ENCODE measurements around the gene TCERG1L.

DNA sequence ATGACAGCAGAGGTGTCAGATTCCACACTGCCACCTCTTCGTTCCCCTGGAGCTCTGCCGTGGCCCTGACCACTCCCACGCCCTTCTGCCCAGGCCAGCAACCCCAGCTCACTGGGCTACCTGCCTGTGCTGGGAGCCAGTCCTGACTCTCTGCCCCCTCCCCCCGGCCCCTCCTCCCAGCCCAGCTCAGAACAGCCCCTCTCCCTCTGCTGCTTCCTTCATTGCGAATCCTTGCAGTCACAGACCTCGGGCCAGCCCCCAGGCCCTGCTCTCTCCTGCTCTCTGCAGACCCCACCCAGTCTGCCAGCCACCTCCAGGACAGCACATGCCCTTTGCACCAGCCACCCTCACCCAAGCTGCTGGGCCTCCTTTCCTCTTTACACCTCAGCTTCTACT lies 60.4 kb downstream of the TCERG1L start:
- TF ChIP-seq, protein P1, sequence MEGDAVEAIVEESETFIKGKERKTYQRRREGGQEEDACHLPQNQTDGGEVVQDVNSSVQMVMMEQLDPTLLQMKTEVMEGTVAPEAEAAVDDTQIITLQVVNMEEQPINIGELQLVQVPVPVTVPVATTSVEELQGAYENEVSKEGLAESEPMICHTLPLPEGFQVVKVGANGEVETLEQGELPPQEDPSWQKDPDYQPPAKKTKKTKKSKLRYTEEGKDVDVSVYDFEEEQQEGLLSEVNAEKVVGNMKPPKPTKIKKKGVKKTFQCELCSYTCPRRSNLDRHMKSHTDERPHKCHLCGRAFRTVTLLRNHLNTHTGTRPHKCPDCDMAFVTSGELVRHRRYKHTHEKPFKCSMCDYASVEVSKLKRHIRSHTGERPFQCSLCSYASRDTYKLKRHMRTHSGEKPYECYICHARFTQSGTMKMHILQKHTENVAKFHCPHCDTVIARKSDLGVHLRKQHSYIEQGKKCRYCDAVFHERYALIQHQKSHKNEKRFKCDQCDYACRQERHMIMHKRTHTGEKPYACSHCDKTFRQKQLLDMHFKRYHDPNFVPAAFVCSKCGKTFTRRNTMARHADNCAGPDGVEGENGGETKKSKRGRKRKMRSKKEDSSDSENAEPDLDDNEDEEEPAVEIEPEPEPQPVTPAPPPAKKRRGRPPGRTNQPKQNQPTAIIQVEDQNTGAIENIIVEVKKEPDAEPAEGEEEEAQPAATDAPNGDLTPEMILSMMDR (IDR thresholded peaks at IDR 0.05; ENCODE audit: poor library complexity) = no peak
- TF ChIP-seq EZH2 (IDR thresholded peaks at IDR 0.05; ENCODE audit: borderline replicate concordance) = no peak
